GM18505 (cell line): ENCODE data around the gene TBATA.

ENCODE experiments used
- ATAC-seq: cut with Tn5 transposase; IDR thresholded peaks from one replicate; pipeline ENCODE4 v1.9.1; 2021; ENCODE audit not compliant: unreplicated experiment
- POLR2A ChIP-seq: IDR thresholded peaks from 4 replicates; pipeline ENCODE4 v1.6.1; 2011; ENCODE audit warnings: borderline replicate concordance; ENCODE audit not compliant: insufficient read depth, insufficient read length; ENCODE audit errors: extremely low read depth

Gene TBATA, protein sequence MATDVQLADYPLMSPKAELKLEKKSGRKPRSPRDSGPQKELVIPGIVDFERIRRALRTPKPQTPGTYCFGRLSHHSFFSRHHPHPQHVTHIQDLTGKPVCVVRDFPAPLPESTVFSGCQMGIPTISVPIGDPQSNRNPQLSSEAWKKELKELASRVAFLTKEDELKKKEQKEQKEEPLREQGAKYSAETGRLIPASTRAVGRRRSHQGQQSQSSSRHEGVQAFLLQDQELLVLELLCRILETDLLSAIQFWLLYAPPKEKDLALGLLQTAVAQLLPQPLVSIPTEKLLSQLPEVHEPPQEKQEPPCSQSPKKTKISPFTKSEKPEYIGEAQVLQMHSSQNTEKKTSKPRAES

DNA sequence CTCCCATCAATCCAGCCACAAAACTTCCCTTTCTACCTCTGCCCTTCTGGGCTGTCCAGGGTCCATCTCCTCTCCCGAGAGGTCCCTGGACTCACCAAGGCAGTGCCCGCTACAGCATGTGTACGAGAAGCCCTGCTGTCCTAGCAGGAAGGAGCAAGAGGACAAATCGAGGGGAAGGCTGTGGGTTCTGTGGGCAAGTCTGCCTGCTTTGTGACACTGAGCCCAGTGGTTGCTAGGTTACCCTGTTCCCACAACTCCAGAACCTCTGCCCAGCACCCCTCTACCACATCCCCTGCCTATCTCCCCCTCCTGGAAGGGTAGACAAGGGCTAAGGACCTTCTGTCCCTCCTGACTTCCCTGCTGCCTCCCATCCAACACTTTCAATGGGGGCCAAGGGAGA lies at the start of gene TBATA:
Gene TBATA, minus strand, starts transcription at position 188 of the 400 bp plus-strand sequence. CDS start 1,998 bp downstream, outside the sequence.
- no peak for TF ChIP-seq POLR2A
- no peak for ATAC-seq

DNA sequence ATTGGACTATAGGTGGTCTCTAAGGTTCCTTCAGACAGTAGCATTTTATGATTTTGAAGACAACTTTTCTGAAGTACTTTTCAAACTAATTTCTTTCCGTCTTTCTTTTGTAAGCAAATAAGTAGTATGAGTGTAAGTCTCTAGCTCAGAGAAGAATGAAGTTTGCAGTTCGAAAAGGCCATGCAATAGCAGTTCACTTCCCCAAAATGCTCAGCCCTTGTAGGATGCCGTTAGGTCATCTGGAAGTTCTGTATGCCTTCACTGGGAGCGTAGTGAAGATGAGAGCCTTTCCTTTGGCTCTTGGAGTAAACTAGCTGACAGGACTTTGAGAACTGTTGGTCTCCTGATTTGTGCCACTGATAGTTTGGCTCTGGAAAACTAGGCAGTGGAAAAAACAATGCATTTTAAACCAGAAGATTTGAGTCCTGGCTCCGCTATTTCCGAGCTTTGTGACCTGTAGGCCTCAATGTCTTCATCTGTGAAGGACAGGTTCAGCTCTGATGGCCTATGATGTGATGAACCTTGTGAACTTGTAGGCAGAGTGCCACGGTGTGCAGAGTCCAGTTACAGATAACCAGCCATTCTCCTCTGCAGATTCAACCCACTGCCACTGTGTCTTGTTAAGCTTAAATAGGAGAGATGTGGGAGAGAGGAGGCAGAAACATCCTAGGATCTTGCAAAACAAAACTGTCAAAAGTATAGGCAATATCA lies 49.4 kb upstream of the TBATA start:
- no peak for ATAC-seq
- no peak for TF ChIP-seq POLR2A

- ATAC-seq: no peak
- no peak for TF ChIP-seq POLR2A
Measured at GRCh38 chr10:70834021-70834420, 48.8 kb upstream of the TBATA start.

DNA sequence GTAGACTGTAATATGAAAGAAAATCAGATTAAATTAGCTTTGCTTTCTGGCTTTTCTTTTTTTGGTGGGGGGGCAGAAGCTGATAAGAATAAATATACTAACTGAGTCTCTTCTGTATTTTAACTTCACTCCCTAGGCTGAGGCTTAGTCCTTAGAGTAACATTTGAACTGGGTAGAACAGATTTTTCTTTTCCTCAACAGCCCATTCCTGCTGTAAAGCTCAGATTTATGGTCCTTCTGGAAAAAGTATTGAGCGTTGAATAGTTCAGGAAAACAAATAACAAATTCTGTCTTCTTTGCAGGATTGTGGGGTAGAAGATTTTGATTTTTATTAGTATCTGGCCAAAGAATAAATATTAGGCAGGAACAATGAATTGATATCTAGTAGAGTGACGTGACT lies 48.4 kb upstream of the TBATA start:
- ATAC-seq: no peak
- TF ChIP-seq POLR2A: no peak

DNA sequence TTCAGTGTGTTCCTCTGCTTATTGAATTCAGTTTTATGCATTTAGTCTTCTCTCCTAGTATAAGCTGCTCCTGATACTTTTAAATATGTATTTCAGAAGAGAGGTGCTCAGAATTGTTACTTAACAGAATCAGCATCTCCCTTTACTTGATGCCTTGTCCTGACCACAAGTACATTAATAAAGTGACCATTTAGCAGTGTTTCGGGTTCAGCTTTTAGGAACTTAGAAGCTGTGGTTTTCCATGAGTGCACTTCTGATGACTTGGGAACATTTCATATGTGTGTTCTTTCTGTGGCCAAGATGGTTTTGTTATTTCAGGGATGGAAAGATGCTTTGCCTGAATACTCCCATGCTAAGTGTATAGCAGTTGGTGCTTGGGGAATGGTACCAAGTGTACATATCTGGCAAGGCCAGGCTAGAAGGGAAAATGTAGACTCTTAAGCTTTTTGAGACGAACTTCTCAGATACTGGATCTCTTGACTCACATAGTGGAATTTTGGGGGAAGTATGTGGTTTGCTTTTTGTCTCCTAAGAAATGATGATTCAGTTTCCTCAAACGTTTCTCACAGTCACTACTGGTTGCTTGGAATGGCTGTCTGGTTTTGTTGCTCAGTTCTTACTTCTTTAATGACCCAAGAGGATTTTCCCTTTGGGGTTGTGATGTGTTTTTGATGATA lies 47.8 kb upstream of the TBATA start:
- ATAC-seq: no peak
- no peak for TF ChIP-seq POLR2A

- TF ChIP-seq POLR2A: no peak
- ATAC-seq: no peak
Measured at GRCh38 chr10:70832221-70832620, 47.0 kb upstream of the TBATA start.

DNA sequence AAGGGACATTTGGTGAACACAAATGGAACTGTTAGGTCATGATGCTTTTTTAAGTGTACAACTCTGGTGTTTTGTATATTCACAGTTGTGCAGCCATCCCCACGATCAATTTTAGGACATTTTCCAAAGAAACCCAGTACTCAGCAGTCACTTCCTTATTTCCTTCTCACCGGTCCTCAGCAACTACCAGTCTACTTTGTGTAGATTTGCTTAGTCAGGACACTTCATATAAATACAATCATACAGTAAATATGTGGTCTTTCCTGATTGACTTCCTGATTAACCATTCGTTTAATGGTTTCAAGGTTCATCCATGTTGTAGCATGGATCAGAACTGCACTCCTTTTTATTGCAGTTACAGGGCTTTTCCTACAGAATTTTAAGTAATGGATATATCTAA lies 45.0 kb upstream of the TBATA start:
- ATAC-seq: no peak
- no peak for TF ChIP-seq POLR2A

- ATAC-seq: no peak
- no peak for TF ChIP-seq POLR2A
Measured at GRCh38 chr10:70829543-70829942, 44.4 kb upstream of the TBATA start.

DNA sequence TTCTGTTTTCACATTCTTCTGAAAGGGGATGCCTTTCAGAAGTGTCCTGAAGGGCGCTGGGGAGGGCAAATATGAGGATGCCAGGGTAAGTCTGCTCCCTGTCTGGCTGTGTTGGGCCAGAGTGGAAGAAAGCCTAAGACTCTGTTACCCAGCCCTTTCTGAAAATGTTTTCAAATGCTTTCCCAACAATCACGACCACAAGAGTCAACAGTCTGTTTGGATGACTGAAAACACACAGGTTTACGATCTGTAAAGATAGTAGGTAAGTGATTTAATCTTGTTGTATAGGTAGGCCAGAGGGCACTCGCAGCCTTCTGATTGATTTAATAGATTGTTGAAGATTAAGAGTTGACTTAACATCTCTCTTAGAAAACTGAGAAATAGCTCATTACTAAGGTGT lies 43.7 kb upstream of the TBATA start:
- no peak for TF ChIP-seq POLR2A
- ATAC-seq: no peak

GRCh38 chr10:70827086-70827757 lies 42.0 kb upstream of the TBATA start:
- ATAC-seq: no peak
- no peak for TF ChIP-seq POLR2A

- ATAC-seq: no peak
- TF ChIP-seq POLR2A: no peak
Measured at GRCh38 chr10:70822076-70822820, 37.1 kb upstream of the TBATA start.

- no peak for TF ChIP-seq POLR2A
- ATAC-seq: no peak
Measured at GRCh38 chr10:70820976-70821750, 36.0 kb upstream of the TBATA start.
